ENCODE results near the gene PXYLP1.

Gene PXYLP1

GRCh38 chr3:141250828-141251227 is 19.2 kb downstream of the PXYLP1 start:
- DNase-seq: no peak

DNA sequence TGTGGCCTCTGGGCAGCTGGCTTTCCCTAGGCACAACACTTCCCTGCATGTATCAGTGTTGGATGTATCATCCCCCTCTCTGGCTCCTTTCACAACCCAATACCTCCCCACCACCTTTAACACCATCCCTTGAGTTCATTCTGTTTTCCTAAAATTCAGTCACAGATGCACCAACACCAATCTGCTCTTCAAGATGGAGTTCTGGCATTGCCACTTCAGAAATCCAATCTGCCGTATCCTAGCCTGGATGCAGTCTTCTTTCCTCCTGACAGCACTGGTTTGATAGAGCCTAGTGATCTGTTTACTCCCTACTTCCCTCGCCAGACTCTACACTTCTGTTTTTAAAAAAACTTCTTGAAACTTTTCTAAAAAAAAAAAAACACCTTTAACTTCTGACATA is 21.7 kb downstream of the PXYLP1 start:
- DNase-seq: no peak

GRCh38 chr3:141253811-141254210 is 22.2 kb downstream of the PXYLP1 start:
- no peak for DNase-seq

DNA sequence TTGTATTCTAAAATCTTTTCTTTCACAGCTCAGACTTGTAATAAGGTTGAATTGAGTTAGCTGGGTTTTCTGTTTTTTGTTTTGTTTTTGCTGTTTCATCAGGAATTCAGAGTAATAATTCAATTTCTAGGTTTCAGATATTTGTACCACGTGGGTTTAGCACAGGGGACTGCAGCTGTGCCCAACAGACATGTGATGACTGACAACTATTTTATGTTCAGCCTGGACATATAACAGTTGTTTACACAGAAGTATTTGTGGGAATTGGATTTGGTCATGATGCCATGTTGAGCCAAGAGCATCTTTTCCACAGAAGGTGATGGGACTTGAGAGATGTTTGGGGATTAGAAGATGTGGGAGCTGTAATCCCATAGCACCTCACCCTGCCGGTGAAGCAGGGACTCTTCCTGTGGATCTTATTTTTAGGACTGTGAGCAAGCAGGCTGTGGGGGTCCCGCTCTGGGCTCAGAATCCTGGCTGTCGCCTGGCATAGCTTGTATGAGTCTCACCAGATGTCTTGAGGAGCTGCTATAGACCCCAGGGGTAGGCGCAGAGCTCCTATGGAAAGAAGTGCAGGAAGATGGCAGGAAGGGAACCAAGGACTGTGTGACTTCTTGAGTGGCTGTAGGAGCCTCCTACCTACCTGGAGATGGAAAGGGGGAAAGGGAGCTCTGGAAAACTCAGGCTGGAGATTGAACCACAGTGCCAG is 23.7 kb downstream of the PXYLP1 start:
- DNase-seq: no peak

GRCh38 chr3:141255846-141256261 is 24.2 kb downstream of the PXYLP1 start:
- DNase-seq: no peak

DNA sequence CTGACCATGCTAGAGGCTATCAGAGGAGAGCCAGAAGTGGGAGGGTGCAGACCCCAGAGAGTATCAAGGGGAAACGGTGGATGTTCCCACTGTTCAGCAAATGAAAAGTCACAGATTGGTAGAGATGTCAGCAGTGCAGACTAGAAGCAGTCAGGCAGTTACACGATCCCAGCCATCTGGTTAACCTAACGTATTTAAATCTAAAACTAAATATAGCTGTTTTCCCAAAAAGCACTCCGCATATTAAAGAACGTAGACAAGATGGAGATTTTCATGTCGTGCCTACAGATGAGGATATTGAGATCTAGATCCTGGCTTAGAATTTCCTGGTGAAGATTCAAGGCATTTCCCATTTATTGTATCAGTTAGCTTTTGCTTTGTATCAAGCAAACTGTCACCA is 25.2 kb downstream of the PXYLP1 start:
- DNase-seq: no peak

GRCh38 chr3:141257961-141258360 is 26.3 kb downstream of the PXYLP1 start:
- no peak for DNase-seq

DNA sequence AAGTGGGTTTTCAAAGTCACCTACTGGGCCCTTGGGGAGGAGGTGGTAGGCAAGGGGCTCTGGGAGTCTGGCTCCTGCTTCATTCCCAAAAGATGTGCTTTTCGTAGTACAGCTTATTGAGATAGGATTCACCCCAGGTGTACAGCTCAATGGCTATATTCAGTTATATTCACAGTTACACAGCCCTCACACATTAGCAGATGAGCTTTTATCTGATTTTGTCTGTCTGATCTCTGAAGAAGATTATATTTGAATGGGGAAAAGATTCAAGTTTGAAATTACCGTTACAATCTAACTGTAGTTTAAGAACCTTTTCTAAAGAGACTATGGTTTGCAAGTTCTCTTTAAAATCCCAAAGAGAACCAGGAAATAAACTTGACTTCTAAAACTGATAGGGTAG is 27.3 kb downstream of the PXYLP1 start:
- DNase-seq: no peak

DNA sequence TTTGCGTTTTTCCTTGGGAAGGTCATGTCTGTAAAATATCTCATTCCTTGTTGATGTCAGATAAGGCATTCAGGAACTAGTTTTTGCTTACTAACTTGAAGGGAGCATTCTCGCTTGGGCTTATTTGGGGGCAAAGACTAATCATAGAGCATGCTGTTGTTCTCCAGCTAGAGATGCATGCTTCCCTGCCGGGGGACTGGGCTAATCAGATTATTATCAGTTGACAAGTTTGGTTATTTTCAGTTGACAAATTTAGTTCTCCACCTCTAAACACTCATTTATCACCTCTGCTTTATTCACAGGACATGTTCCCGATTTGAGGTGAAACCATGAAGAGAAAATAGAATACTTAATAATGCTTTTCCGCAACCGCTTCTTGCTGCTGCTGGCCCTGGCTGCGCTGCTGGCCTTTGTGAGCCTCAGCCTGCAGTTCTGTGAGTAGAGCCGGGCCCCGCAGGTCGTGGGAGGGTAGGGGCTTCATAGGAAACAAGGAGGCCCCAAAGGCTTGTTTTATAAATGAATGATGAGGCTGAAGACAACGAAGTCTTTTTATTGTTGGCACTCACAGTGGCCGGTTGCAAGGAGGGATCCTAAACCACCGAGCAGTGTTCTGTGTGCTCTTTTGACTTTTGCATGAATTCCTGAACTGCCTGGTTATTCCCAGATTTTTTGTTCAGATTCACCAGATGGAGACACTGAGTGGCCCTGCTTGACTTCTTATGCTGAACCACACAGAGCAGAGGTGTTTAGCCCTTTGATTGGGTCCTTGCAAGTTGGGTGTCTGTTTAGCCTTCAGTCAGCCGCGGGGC is 28.4 kb downstream of the PXYLP1 start:
- DNase-seq: no peak

DNA sequence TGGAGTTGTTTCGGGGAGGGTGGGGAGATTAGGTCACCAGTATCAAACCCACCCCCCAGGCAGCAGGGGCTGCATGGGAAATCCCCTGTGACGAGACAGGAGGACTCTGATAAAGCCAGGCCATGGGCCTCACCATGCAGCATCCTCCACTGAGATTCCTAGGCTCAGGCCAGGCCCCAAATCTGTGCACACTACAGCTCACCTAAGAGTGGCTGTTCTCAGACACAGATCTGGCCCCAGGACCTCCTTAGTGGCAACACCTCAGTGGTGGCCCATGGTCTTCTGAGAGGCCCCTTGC is 29.0 kb downstream of the PXYLP1 start:
- no peak for DNase-seq

- DNase-seq: no peak
Measured at GRCh38 chr3:141261472-141262307, 30.1 kb downstream of the PXYLP1 start.

- no peak for DNase-seq
Measured at GRCh38 chr3:141262308-141262705, 30.7 kb downstream of the PXYLP1 start.

DNA sequence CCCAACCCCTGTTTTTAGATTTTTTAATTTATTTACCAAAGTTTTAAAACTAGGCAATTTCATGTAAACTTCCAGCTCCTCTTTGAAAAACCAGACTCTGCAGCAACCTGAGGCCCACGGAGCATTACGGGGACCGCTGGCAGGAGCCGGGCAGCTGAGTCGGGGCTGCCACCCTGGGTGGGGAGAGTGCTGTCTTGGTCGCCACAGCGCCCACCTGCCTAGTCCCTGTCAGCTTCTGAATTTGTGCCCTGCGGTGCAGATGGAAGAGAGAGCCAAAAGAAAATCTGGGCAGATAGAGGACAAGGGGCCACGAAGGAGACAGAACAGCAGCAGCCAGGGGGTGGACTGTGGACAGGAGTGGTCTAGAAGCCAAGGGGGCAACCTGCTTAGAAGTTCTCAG is 34.6 kb downstream of the PXYLP1 start:
- no peak for DNase-seq

GRCh38 chr3:141266797-141267555 is 35.4 kb downstream of the PXYLP1 start:
- DNase-seq: no peak

- DNase-seq: no peak
Measured at GRCh38 chr3:141267629-141268028, 36.0 kb downstream of the PXYLP1 start.

- no peak for DNase-seq
Measured at GRCh38 chr3:141268306-141268705, 36.7 kb downstream of the PXYLP1 start.

DNA sequence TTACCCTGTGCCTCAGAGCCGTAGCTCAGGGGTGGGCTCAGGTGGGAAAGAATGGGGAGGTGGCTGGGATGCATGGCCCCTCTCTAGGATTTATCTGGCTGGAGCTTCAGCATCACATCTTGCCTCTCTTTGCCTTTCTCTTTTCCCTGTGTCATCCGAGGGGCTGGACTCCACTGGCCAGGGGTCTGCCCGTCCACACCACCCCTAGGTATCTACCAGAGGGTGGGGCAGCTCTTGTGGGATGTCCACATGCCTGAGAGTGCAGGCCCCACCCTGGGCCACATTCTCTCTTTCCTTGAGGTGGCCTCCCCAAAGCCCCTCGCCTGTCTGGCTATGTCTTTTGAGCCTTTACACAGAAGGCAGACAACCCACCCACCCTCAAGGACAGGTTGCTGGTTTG is 37.2 kb downstream of the PXYLP1 start:
- no peak for DNase-seq

- DNase-seq: no peak
Measured at GRCh38 chr3:141269961-141270360, 38.3 kb downstream of the PXYLP1 start.

DNA sequence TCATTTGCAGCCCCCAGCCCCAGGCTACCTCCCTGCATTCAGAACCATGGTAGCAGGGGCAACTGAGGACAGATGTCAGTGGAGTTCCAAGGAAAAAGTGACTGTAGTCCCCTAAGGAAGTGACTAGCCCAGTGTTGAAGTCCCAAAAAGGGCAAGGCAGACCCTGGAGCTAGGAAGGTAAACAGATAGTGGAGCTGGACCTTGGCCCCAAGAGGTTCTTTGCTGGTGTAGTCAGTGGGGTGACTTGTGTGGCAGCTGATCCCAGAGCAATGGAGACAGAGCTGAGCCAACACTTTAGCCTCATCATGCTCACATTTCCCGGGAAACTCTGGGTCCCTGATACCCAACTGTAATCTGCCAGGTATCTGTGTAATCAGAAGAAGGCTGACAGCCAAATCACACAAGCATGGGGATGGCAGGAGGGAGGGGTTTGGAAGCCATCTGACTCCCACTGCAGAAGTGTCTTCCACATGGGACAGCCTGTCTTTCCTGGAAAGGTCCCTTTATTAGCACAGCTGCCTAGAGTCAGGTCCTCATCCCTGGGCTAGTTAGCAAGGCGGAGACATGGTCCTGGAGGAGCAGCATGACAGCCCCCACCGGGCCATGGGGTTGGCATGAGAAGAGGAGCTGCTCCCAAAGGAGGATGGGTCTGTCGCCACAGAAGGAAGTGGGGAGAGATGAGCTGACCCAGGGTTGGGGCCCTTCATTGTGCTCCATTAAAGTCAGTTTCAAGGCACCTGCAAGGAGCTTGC is 39.8 kb downstream of the PXYLP1 start:
- no peak for DNase-seq

DNA sequence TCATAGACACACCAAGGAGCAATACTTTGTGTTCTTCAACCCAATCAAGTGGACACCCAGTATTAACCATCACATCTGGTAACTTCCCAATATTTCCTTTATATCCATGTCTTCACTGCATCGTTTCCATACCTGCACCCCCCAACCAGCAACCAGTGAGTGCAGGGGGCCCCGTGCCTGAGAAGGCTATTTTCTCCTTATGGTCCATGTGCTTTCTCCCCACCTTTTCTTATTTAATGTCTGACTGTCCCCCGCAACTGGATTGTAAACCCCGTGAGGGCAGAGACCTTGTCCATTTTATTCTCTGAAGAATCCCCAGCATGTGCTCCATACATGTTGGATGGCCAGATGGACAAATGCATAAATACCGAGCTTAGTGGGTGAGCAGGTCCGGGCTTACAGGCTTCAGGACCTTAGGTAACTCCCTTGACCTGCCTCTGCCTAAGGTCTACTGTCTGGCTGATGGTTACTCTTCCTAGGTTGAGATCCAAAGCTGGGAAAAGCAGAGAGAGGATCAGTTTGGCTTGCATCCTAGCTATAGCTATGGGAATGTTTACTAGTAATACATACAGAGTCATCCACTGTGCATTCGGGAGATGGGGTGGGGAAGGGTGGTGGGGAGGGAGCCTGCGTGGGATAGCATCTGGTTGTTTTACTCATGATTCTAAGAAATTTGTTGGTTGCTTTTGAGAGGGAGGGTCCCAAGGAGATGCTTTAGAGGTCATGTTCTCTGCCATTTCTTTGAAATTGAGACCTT is 41.5 kb downstream of the PXYLP1 start:
- DNase-seq: no peak

GRCh38 chr3:141273700-141274410 is 42.2 kb downstream of the PXYLP1 start:
- no peak for DNase-seq

Measured in DMS79 (cell line).